ENCODE results near the gene PLEKHG4B. TPM values are rescaled to one million over a fixed set of nuclear protein-coding genes. Genes with fewer than 3 reads are reported as not detected.
"Not testable (repeated sequence)": the region's sequence is repeated elsewhere in the genome, so short reads cannot be mapped to it uniquely, and the experiment has no call there.

PLEKHG4B gene
- total RNA-seq, 2 donors from 2014 or later, result 8.9 to 14.4 TPM

DNA sequence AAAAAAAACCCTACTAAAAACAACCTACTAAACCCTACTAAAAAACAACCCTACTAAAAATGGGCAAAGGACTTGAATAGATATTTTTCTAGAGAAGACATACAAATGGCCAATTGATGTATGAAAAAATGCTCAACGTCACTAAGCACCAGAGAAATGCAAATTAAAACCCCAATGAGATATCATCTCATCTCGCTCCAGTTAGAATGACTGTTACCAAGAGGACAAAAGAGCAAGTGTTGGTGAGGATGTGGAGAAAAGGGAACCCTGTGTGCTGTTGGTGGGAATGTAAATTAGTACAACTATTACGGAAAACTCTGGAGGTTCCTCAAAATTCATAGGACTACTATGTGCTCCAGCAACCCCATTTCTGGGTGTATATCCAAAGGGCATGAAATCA is 136.9 kb downstream of the PLEKHG4B start:
- Histone ChIP-seq H3K27me3 (replicated peaks; ENCODE audit: insufficient read depth) (no peaks in the 10 kb centered on the region), H3K4me3 (no peak overlapping the region), H3K27ac (no peak overlapping the region), H3K9me3 (no peaks in the 10 kb centered on the region), H3K4me1 (replicated peaks) (no peaks in the 10 kb centered on the region), H3K36me3 (peaks cover 0 to 4% of the 10 kb centered on the region in 2 donors)
- DNase-seq (ENCODE audit: low spot score), result no peak
- intact Hi-C loops (cut with DNase I), result no loop called here
- TF ChIP-seq, protein P1, sequence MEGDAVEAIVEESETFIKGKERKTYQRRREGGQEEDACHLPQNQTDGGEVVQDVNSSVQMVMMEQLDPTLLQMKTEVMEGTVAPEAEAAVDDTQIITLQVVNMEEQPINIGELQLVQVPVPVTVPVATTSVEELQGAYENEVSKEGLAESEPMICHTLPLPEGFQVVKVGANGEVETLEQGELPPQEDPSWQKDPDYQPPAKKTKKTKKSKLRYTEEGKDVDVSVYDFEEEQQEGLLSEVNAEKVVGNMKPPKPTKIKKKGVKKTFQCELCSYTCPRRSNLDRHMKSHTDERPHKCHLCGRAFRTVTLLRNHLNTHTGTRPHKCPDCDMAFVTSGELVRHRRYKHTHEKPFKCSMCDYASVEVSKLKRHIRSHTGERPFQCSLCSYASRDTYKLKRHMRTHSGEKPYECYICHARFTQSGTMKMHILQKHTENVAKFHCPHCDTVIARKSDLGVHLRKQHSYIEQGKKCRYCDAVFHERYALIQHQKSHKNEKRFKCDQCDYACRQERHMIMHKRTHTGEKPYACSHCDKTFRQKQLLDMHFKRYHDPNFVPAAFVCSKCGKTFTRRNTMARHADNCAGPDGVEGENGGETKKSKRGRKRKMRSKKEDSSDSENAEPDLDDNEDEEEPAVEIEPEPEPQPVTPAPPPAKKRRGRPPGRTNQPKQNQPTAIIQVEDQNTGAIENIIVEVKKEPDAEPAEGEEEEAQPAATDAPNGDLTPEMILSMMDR (IDR thresholded peaks at IDR 0.05), result no peak
- TF ChIP-seq POLR2AphosphoS5 (IDR thresholded peaks at IDR 0.05) (no peak), POLR2A (IDR thresholded peaks at IDR 0.05) (no peak)
- 81% methylated on average over 3 of the region's 3 CpGs for WGBS

DNA sequence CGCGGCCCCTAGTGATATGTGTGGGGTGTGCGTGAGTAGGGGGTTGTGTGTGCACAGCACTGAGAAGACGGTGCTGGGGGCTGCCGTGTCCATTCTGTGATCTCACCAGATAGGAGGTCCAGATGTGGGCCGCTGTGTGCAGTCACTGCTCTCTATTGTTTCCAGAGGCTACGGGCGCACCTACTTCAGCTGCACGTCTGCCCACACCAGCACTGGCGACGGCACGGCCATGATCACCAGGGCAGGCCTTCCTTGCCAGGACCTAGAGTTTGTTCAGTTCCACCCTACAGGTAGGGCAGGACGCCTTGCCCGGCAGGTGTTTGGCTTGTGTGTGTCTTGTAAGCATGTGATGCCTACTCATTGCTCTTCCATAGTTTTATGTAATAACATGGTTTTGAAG is 138.7 kb downstream of the PLEKHG4B start:
- Histone ChIP-seq H3K4me1 (replicated peaks) (no peaks in the 10 kb centered on the region), H3K36me3 (peaks cover 4% of the 10 kb centered on the region in 2 donors), H3K4me3 (no peak overlapping the region), H3K27ac (no peak overlapping the region), H3K9me3 (no peaks in the 10 kb centered on the region), H3K27me3 (replicated peaks; ENCODE audit: insufficient read depth) (no peaks in the 10 kb centered on the region)
- intact Hi-C loops (cut with DNase I), result no loop called here
- whole genome bisulfite sequencing, result 89% methylated on average over 14 of the region's 14 CpGs
- DNase-seq (ENCODE audit: low spot score), result no peak
- no peak for TF ChIP-seq POLR2A (IDR thresholded peaks at IDR 0.05)
- TF ChIP-seq, protein P1 (IDR thresholded peaks at IDR 0.05), result no peak
- TF ChIP-seq POLR2AphosphoS5 (IDR thresholded peaks at IDR 0.05), result no peak

DNA sequence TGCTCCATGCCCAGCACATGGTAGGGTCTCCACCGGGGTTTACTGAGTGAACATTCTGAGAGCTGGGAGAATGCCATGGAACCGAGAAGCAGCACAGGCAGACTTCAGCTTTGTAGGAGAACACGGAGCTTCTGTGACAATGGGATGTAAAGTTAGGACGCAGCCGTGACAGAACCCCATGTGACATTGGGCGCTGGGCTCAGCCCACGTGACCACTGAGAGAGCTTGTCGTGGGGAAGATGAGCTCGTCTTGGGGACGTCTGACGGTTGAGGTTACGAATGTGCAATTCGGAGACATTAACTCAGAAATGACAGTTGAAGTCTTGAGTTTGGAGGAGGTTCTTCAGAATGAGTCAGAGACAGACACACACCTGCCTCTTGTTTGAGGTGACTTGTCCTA is 139.7 kb downstream of the PLEKHG4B start:
- no peaks in the 10 kb centered on the region for H3K9me3 ChIP-seq
- H3K27me3 ChIP-seq (replicated peaks; ENCODE audit: insufficient read depth), result no peaks in the 10 kb centered on the region
- no peak overlapping the region for H3K4me3 ChIP-seq
- no peak overlapping the region for H3K27ac ChIP-seq
- no peaks in the 10 kb centered on the region for H3K4me1 ChIP-seq (replicated peaks)
- intact Hi-C loops (cut with DNase I), result no loop called here
- 92% methylated on average over 13 of the region's 13 CpGs for whole genome bisulfite sequencing
- TF ChIP-seq POLR2A (IDR thresholded peaks at IDR 0.05) (no peak), POLR2AphosphoS5 (IDR thresholded peaks at IDR 0.05) (no peak)
- TF ChIP-seq, protein P1 (IDR thresholded peaks at IDR 0.05), result no peak
- DNase-seq (ENCODE audit: low spot score), result no peak
- peaks cover 4% of the 10 kb centered on the region in 2 donors for H3K36me3 ChIP-seq

DNA sequence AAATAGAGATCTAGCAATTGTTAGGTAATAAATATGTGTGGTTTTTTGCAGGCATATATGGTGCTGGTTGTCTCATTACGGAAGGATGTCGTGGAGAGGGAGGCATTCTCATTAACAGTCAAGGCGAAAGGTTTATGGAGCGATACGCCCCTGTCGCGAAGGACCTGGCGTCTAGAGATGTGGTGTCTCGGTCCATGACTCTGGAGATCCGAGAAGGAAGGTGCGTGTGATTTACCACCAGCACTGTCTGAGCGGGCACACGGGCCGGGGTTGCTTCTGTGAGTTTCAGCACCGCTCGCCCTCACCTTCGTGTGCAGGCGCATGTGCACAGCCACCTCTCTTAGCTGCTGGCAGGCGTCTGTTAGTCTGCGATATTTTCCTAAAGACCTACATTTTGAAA is 141.5 kb downstream of the PLEKHG4B start:
- intact Hi-C loops (cut with DNase I); H3K27ac ChIP-seq; H3K4me3 ChIP-seq; H3K9me3 ChIP-seq; H3K36me3 ChIP-seq; H3K27me3 ChIP-seq (replicated peaks; ENCODE audit: insufficient read depth); DNase-seq (ENCODE audit: low spot score); H3K4me1 ChIP-seq (replicated peaks): not testable (repeated sequence)
- 93% methylated on average over 20 of the region's 20 CpGs for WGBS

DNA sequence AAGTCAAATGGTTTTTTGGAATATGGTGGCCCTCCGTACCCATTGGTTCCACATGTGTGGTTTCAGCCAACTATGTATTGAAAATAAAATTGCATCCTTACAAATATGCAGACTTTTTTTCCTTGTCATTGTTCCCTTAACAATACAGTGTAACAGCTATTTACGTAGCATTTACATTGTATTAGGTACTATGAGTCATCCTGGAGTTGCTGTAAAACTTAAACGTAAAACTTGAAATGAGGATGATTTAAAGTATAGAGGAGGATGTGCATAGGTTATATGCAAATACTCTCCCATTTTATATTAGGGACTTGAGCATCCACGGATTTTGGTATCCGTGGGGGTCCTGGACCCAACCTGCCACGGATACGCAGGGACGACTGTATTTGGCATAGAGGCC is 142.5 kb downstream of the PLEKHG4B start:
- H3K9me3 ChIP-seq, result no peaks in the 10 kb centered on the region
- intact Hi-C loops (cut with DNase I), result no loop called here
- no peak for TF ChIP-seq POLR2A (IDR thresholded peaks at IDR 0.05)
- TF ChIP-seq, protein P1 (IDR thresholded peaks at IDR 0.05), result no peak
- TF ChIP-seq POLR2AphosphoS5 (IDR thresholded peaks at IDR 0.05), result no peak
- 88% methylated on average over 8 of the region's 8 CpGs for WGBS
- H3K27ac ChIP-seq, result no peak overlapping the region
- H3K4me3 ChIP-seq, result no peak overlapping the region
- H3K4me1 ChIP-seq (replicated peaks), result no peaks in the 10 kb centered on the region
- no peak for DNase-seq (ENCODE audit: low spot score)
- no peaks in the 10 kb centered on the region for H3K27me3 ChIP-seq (replicated peaks; ENCODE audit: insufficient read depth)
- peaks cover 4% of the 10 kb centered on the region in 2 donors for H3K36me3 ChIP-seq

DNA sequence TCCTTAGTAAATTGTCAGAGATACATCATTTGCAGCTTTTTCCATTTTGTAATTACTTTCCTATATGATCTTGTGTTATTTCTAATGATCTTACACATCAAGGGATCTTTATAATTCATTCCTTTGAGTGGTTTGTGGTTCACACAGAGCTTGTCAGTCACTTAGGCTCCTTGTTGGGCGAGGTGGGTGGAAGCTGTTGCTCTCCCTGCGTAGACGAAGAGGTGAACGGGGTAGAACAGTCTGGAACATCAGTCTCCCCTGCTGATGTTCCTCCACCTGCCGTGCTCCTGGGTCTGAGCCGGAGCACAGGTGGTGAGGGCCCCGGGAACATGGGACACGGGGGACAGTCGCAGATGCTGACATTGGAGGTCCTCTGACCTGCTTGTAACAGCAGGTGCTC is 143.6 kb downstream of the PLEKHG4B start:
- H3K9me3 ChIP-seq; H3K36me3 ChIP-seq; intact Hi-C loops (cut with DNase I); H3K27me3 ChIP-seq (replicated peaks; ENCODE audit: insufficient read depth); H3K4me1 ChIP-seq (replicated peaks); H3K27ac ChIP-seq; H3K4me3 ChIP-seq; DNase-seq (ENCODE audit: low spot score): not testable (repeated sequence)
- WGBS, result 95% methylated on average over 7 of the region's 9 CpGs

DNA sequence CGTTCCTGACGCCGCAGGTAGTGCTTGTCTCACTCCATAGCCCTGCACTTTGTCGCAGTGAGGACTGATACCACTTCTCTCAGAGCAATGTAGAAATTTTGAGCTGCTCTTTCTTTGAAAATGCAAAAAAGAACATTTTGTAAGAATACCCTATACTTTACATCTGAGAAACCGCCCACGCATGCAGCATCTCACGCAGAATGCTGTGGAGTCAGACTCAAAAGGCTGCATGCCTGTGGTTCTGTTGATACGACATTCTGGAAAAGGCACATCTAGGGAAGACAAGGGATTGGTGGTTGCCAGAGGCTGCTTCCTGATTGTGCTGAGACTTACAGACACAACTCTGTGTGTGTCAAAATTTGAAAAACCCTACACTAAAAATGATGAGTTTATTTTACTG is 146.0 kb downstream of the PLEKHG4B start:
- 95% methylated on average over 8 of the region's 8 CpGs for WGBS
- H3K27me3 ChIP-seq (replicated peaks; ENCODE audit: insufficient read depth); H3K4me1 ChIP-seq (replicated peaks); DNase-seq (ENCODE audit: low spot score); H3K27ac ChIP-seq; intact Hi-C loops (cut with DNase I); H3K4me3 ChIP-seq; H3K9me3 ChIP-seq: not testable (repeated sequence)
- H3K36me3 ChIP-seq, result peaks cover 4 to 11% of the 10 kb centered on the region in 2 donors
